ENCODE measurements around the gene GNLY. TPM values are rescaled to one million over a fixed set of nuclear protein-coding genes. Genes with fewer than 3 reads are reported as not detected.

Gene GNLY
- total RNA-seq, 1 donor from 2014 or later: 0.65 TPM

GRCh38 chr2:85730686-85731230, 36.6 kb downstream of the GNLY start:
- Histone ChIP-seq H3K79me2 (ENCODE audit: low read depth) (no peaks in the 10 kb centered on the region), H3K4me1 (peaks cover 2% of the 10 kb centered on the region), H3K9me3 (ENCODE audit: low read depth) (no peaks in the 10 kb centered on the region), H3K4me3 (no peak overlapping the region), H3K27ac (no peak overlapping the region), H3K27me3 (peaks cover 18% of the 10 kb centered on the region), H3K9ac (no peak overlapping the region), H3K36me3 (no peaks in the 10 kb centered on the region), H3F3A (ENCODE audit: low read depth) (peaks cover 4% of the 10 kb centered on the region), H2AFZ (replicated peaks) (no peak overlapping the region), H3K4me2 (no peak overlapping the region), H4K20me1 (ENCODE audit: low read depth) (no peaks in the 10 kb centered on the region)
- H3K27ac Mint-ChIP-seq: no peak overlapping the region
- no peak for TF ChIP-seq CTCF (IDR thresholded peaks at IDR 0.05)
- no peak for TF ChIP-seq EZH2phosphoT487 (IDR thresholded peaks at IDR 0.05)
- TF ChIP-seq EZH2 (IDR thresholded peaks at IDR 0.05): no peak
- H3K4me1 Mint-ChIP-seq: peaks cover 9% of the 10 kb centered on the region
- H3K9me3 Mint-ChIP-seq: no peaks in the 10 kb centered on the region
- DNase-seq (ENCODE audit: low spot score): no peak
- no peak overlapping the region for H3K4me3 Mint-ChIP-seq
- peaks cover 5% of the 10 kb centered on the region for H3K27me3 Mint-ChIP-seq (ENCODE audit: insufficient read depth, low read depth)
- H3K36me3 Mint-ChIP-seq: no peaks in the 10 kb centered on the region

DNA sequence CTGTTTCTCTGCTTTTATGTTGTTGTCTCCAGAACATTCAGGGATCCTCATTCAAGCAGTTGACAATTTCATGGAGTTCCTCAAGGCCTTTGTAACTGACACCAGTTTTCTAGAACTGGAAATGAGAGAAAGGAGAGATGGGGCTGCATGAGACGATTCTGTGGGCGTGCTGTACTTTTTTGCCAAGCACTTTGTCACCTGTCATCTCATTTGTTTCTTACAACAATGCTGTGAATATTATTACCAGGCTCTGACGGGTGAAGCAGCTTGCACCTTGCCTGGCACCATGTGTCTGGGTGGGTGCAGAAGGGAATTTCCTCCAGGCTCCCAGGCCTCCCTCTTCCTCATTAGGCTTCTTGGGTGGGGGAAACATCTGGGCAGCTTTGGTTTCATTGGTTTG, 37.4 kb downstream of the GNLY start:
- no peak overlapping the region for H3K27ac Mint-ChIP-seq
- Histone ChIP-seq H3K27ac (no peak overlapping the region), H3K36me3 (no peaks in the 10 kb centered on the region), H3K9ac (no peak overlapping the region), H4K20me1 (ENCODE audit: low read depth) (no peaks in the 10 kb centered on the region), H2AFZ (replicated peaks) (no peak overlapping the region), H3F3A (ENCODE audit: low read depth) (peaks cover 4% of the 10 kb centered on the region), H3K9me3 (ENCODE audit: low read depth) (no peaks in the 10 kb centered on the region), H3K27me3 (peaks cover 14% of the 10 kb centered on the region), H3K4me3 (no peak overlapping the region), H3K79me2 (ENCODE audit: low read depth) (no peaks in the 10 kb centered on the region), H3K4me2 (no peak overlapping the region), H3K4me1 (peaks cover 2% of the 10 kb centered on the region)
- H3K4me1 Mint-ChIP-seq: peaks cover 9% of the 10 kb centered on the region
- H3K36me3 Mint-ChIP-seq: no peaks in the 10 kb centered on the region
- H3K27me3 Mint-ChIP-seq (ENCODE audit: insufficient read depth, low read depth): peaks cover 5% of the 10 kb centered on the region
- no peak for DNase-seq (ENCODE audit: low spot score)
- TF ChIP-seq EZH2 (IDR thresholded peaks at IDR 0.05): no peak
- no peak for TF ChIP-seq EZH2phosphoT487 (IDR thresholded peaks at IDR 0.05)
- TF ChIP-seq CTCF (IDR thresholded peaks at IDR 0.05): no peak
- no peak overlapping the region for H3K4me3 Mint-ChIP-seq
- no peaks in the 10 kb centered on the region for H3K9me3 Mint-ChIP-seq

DNA sequence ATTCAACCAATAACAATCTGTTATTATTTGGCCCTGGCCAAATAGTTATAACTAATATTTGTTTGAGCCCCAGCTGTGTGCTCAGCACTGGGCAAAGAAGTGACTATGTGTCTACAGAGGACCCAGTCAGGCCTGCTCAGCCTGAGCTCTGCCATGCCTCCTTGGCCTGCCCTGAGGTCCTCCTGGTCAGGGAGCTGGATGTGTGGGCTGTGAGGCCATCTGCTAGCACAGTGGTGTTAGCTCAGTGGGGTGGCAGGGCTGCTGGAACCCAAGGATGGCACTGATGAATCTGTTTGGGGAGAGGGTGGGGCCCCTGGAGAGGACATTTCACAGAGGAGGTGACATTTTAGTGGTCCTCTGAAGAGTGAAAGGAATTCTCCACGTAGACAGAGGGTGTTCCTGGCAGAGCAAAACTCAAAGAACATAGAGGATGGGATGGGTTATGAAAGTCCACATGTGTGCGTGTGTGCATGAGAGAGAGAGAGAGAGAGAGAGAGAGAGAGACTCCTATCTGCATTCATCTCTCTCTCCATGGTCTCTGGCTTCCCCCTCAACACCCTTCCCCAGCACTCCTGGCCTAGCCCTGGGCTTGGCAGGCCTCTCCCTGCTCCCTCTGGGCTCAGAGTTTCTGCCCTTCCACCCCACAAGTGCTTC, 38.4 kb downstream of the GNLY start:
- Histone ChIP-seq H2AFZ (replicated peaks) (no peak overlapping the region), H3K9me3 (ENCODE audit: low read depth) (no peaks in the 10 kb centered on the region), H3K36me3 (no peaks in the 10 kb centered on the region), H3K4me2 (no peak overlapping the region), H3K27ac (no peak overlapping the region), H3K79me2 (ENCODE audit: low read depth) (no peaks in the 10 kb centered on the region), H4K20me1 (ENCODE audit: low read depth) (no peaks in the 10 kb centered on the region), H3K27me3 (peaks cover 14% of the 10 kb centered on the region), H3F3A (ENCODE audit: low read depth) (peaks cover 4% of the 10 kb centered on the region), H3K4me1 (peaks cover 2% of the 10 kb centered on the region), H3K4me3 (no peak overlapping the region), H3K9ac (no peak overlapping the region)
- Mint-ChIP-seq H3K36me3 (no peaks in the 10 kb centered on the region), H3K4me1 (peaks cover 11% of the 10 kb centered on the region), H3K27me3 (ENCODE audit: insufficient read depth, low read depth) (peaks cover 5% of the 10 kb centered on the region), H3K9me3 (no peaks in the 10 kb centered on the region), H3K27ac (no peak overlapping the region), H3K4me3 (no peak overlapping the region)
- DNase-seq (ENCODE audit: low spot score): no peak
- TF ChIP-seq EZH2phosphoT487 (IDR thresholded peaks at IDR 0.05): no peak
- TF ChIP-seq CTCF (IDR thresholded peaks at IDR 0.05): no peak
- no peak for TF ChIP-seq EZH2 (IDR thresholded peaks at IDR 0.05)
